ENCODE measurements around the gene SRF.

The SRF gene

GRCh38 chr6:43147691-43148477, 23.2 kb upstream of the SRF start:
- no peak for DNase-seq

GRCh38 chr6:43149265-43149664, 21.8 kb upstream of the SRF start:
- no peak for DNase-seq

GRCh38 chr6:43150051-43150751, 20.9 kb upstream of the SRF start:
- no peak for DNase-seq

DNA sequence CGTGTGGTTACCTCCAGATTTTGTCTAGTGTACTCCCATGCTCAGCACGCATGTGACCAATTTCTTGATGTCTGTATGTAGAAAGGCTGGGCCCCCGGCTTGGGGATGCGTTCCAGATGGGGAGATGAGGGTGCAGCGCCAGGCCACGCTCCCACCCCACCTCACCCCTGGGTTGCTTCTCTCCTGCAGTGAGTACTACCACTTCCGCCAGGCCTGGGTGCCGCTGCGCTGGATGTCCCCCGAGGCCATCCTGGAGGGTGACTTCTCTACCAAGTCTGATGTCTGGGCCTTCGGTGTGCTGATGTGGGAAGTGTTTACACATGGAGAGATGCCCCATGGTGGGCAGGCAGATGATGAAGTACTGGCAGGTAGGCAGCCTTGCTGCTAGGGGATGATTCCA, 11.5 kb upstream of the SRF start:
- no peak for DNase-seq

DNA sequence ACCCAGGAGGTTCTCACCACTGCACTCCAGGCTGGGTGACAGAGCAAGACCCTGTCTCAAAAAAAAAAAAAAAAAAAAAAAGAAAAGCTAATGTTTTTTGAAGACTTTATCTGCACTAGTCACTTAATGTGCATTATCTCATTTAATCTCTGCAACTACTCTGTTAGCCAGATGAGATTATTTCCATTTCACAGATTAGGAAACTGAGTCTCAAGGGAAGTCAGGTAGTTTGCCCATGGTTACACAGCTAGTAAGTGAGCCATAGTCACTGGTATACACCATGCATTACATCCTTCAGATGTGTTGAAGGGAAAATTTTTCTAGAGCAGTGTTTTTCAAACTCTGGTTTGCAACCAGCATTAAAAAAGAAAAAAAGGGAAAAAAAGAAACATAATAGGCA, 7.2 kb upstream of the SRF start:
- DNase-seq, result no peak

- no peak for DNase-seq
These were observed 595 bp upstream of the SRF start for GRCh38 chr6:43170417-43170930.

- peak; percentile 56 for DNase-seq
These were observed 636 bp downstream of the SRF start for GRCh38 chr6:43171707-43172103.

- DNase-seq, result no peak
These were observed 1.3 kb downstream of the SRF start for GRCh38 chr6:43172104-43173007.

DNA sequence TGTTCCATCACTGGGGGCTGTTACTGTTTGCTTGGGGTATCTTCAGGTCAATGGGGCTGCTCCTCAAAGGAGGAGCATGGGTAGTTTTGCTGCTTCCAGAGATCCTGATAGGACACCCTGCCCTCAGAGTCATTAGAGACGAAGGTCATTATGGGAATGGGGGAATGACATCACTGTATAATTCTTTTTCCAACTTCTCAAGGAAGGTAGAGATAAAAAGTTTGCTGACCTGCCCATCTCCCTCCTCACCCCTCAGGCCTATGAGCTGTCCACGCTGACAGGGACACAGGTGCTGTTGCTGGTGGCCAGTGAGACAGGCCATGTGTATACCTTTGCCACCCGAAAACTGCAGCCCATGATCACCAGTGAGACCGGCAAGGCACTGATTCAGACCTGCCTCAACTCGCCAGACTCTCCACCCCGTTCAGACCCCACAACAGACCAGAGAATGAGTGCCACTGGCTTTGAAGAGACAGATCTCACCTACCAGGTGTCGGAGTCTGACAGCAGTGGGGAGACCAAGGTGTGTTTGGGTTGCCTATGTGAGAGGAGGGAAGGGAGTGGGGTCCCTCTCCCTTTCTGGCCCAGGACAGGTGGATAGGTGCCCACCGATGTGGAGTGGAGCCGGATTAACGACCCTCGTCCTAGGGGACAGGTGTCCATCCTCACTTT, 2.7 kb downstream of the SRF start:
- no peak for DNase-seq

- peak; percentile 84 for DNase-seq
These were observed 3.4 kb downstream of the SRF start for GRCh38 chr6:43174263-43175112.

DNA sequence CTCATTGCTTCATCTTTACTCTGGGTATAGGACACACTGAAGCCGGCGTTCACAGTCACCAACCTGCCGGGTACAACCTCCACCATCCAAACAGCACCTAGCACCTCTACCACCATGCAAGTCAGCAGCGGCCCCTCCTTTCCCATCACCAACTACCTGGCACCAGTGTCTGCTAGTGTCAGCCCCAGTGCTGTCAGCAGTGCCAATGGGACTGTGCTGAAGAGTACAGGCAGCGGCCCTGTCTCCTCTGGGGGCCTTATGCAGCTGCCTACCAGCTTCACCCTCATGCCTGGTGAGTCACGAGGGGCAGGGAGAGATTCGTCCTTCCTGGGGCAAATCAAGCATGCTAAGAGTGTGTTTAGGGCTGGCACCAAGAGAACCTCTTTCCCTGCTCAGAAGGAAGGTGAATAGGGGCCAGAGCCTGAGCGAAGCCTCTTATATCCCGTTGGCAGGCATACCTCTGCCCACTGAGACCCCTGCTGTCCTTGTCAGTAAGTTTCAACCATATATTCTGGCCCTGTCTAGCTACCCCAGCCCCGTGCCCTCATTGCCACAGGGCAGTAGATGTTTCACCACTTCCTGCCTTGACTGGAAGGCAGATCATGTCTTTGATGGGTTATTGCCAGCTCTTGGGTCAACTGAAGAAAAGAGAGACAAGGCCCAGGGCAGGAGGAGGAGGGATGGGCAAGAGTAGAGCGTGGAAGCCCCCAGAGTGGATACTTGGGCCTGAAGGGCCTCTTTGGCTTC, 4.8 kb downstream of the SRF start:
- no peak for DNase-seq

- no peak for DNase-seq
These were observed 5.3 kb downstream of the SRF start for GRCh38 chr6:43176423-43176786.

DNA sequence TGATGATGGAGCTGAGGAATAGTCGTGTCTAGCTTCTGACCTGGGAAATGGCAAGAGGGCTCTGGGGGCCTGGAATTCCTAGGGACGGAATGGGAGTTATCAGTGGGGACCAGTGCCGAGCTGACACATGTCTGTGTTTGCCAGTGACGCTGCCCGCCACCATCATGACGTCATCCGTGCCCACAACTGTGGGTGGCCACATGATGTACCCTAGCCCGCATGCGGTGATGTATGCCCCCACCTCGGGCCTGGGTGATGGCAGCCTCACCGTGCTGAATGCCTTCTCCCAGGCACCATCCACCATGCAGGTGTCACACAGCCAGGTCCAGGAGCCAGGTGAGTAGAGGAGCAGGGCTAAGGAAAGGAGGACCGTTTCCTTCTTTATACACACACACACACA, 7.1 kb downstream of the SRF start:
- no peak for DNase-seq

GRCh38 chr6:43178951-43179830, 8.1 kb downstream of the SRF start:
- DNase-seq, result no peak

DNA sequence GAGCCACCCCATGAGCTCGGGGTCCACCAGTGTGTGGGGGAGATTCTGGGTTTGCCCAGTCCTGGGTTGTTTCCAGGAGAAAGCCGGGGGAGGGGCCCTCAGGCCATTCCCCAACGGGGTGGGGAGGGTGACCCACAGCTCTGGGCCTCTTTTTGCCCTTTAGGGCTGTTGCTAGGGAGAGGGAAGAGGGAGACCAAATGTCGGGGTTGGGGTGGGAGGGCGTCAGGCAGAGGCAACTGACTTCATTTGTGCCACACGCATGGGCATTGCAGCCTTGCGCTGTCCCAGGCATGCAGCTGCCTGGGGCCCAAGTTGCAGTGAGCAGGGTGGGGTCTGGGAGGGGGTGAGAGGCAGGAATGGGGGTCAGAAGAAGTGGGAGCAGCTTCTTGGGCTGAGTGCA, 9.0 kb downstream of the SRF start:
- DNase-seq, result no peak

GRCh38 chr6:43180985-43181384, 9.9 kb downstream of the SRF start:
- DNase-seq, result no peak

DNA sequence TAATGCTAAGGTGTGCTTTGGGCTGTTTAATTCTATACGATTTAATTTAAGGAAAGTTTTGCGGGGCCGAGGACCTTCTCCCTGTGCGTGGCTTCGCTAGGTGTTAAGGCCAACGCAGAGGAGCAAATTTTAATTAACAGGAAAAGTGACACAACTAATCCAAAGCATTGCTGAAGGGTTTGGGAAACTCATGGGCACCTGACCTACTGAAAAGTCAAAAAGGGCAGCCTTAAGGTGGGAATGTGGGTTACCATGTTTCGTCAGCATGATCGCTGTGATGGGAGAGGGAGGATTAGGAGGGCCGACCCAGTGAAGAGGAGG, 10.5 kb downstream of the SRF start:
- DNase-seq, result no peak

DNA sequence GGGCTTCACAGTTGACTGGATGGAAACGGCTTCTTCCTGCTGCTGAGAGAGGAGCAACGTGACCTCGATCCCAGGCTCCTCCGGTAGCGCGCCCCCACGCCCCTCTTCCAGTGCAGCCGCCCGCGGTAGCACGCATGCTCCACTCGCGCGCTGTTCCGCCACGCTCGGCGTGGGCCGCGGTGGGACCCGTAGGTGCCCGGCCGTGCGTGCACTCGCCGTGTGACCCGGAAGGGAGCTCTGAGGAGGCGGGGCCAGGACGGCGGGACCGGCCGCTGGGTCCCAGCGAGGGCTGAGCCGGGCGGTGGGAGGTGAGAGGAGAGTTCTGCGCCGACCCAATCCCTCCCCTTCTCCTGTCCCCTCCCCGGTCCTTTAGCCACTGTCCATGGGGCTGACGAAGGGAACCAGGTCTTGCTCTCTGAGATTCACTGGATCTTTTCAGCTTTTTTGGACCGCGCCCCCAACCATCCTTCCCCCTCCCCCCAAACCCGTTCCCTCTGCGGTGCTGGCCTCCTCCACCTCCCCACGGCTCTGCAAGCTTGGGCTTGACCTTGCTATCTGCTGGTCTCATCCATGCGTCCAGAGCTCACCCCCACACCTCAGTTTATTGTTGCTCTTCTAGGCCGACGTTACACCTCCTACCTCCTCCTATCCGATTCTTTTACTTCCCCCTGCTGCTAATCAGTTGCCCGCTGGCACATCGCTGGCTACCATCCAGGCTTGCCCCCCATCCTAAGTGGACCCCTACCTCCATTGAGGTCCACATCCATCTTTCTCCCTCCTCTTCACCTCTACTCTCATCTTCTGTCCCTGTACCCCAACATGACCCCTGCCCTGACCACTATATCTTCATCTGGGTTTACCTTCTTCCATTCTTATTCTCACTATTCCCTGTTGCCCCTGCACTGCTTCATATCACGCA, 11.1 kb downstream of the SRF start, which contains the start of gene CUL9:
CUL9 (plus strand) TSS at position 255 of the 919 bp plus-strand sequence. CDS start 2,115 bp downstream, outside the sequence.
- peak; percentile 58 for DNase-seq

GRCh38 chr6:43183441-43183840, 12.4 kb downstream of the SRF start:
- no peak for DNase-seq

Measured in KG1 (cell line).